Measurements from ENCODE around the gene CNTROB. TPM values are rescaled to one million over a fixed set of nuclear protein-coding genes. Genes with fewer than 3 reads are reported as not detected.

Gene CNTROB
- total RNA-seq, 4 donors from 2014 or later, result 22.7 to 62.1 (median 31.6) TPM

DNA sequence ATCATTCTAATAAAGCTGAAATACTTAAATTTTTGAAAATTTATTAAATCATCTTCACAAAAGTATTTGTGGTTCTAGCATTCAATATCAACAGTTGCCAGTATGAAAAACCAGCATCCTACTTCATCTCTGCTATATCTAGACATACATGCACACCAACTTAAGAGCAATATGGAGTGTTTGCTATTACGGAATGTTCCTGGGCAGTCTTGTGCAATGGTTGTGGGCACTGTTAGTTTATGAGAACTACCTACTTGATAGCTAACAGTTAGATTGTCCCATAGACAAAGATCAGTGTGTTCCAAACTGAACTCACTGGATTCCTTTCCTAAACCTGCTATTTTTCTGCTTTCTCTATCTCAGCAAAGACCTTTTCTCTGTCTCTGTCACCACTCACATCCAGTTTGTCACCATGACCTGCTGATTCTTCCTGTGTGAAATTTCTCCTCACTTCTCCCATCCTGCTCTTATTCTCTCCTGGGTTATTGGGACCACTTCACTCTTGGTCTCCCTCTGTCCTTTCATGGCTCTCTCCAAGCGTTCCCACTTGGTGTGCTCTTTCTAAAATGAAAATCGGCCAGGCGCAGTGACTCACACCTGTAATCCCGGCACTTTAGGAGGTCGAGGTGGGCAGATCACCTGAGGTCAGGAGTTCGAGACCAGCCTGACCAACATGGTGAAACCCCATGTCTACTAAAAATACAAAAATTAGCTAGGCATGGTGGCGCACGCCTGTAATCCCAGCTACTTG, 27.7 kb downstream of the CNTROB start:
- DNase-seq, result no peak
- no peak overlapping the region for H3K27ac ChIP-seq
- H3K4me1 ChIP-seq, result no peaks in the 10 kb centered on the region
- H3K27me3 ChIP-seq, result peaks cover 10% of the 10 kb centered on the region
- intact Hi-C loops (cut with DNase I; ENCODE audit: low total_unique reads), result no loop called here
- WGBS, 2 donors (ENCODE audit: low coverage in 1 of 2), result 88 to 90% methylated on average over 3 to 9 of the region's 9 CpGs
- no peaks in the 10 kb centered on the region for H3K36me3 ChIP-seq
- no peak overlapping the region for H3K4me3 ChIP-seq
- no peak for TF ChIP-seq EP300 (IDR thresholded peaks at IDR 0.05; ENCODE audit: low read depth)
- TF ChIP-seq, protein P1, sequence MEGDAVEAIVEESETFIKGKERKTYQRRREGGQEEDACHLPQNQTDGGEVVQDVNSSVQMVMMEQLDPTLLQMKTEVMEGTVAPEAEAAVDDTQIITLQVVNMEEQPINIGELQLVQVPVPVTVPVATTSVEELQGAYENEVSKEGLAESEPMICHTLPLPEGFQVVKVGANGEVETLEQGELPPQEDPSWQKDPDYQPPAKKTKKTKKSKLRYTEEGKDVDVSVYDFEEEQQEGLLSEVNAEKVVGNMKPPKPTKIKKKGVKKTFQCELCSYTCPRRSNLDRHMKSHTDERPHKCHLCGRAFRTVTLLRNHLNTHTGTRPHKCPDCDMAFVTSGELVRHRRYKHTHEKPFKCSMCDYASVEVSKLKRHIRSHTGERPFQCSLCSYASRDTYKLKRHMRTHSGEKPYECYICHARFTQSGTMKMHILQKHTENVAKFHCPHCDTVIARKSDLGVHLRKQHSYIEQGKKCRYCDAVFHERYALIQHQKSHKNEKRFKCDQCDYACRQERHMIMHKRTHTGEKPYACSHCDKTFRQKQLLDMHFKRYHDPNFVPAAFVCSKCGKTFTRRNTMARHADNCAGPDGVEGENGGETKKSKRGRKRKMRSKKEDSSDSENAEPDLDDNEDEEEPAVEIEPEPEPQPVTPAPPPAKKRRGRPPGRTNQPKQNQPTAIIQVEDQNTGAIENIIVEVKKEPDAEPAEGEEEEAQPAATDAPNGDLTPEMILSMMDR (IDR thresholded peaks at IDR 0.05), result no peak
- TF ChIP-seq POLR2AphosphoS5 (IDR thresholded peaks at IDR 0.05), result no peak
- no peak for TF ChIP-seq POLR2A (IDR thresholded peaks at IDR 0.05)
- in situ Hi-C loops (cut with MboI; ENCODE audit: low pct_ligation_motif_present in 1 of 4, low pct_unique_long_range_greater_than_20kb in 1 of 4, low sequenced_read_pairs in 3 of 4), result no loop called here
- no peaks in the 10 kb centered on the region for H3K9me3 ChIP-seq

DNA sequence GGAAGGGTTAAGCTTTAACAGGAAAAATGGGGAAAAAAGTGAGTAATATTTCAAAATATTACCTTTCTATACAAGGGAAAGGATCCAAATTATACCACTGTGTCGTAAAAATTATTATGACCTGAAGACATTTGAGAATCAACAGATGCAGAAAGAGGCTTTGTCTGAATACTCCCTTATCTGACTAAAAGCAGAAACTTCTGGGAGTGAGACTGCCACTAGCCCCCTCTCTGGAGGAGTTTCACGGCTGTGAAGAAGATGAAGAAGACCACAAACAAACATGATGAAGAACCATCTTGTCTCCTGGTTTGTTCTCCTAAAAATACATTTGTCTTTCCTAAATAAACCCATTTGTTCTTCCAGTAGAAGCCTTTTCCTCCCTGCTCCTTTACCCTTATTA, 29.4 kb downstream of the CNTROB start:
- Histone ChIP-seq H3K9me3 (no peaks in the 10 kb centered on the region), H3K27ac (no peak overlapping the region), H3K36me3 (no peaks in the 10 kb centered on the region), H3K4me3 (no peak overlapping the region), H3K27me3 (peaks cover 10% of the 10 kb centered on the region), H3K4me1 (no peaks in the 10 kb centered on the region)
- no peak for TF ChIP-seq POLR2A (IDR thresholded peaks at IDR 0.05)
- TF ChIP-seq EP300 (IDR thresholded peaks at IDR 0.05; ENCODE audit: low read depth), result no peak
- TF ChIP-seq POLR2AphosphoS5 (IDR thresholded peaks at IDR 0.05), result no peak
- TF ChIP-seq, protein P1 (IDR thresholded peaks at IDR 0.05), result no peak
- in situ Hi-C loops (cut with MboI; ENCODE audit: low pct_ligation_motif_present in 1 of 4, low pct_unique_long_range_greater_than_20kb in 1 of 4, low sequenced_read_pairs in 3 of 4), result no loop called here
- no peak for DNase-seq
- WGBS, 2 donors (ENCODE audit: low coverage in 1 of 2), result 26 to 41% methylated on average over 2 of the region's 2 CpGs
- intact Hi-C loops (cut with DNase I; ENCODE audit: low total_unique reads), result no loop called here

DNA sequence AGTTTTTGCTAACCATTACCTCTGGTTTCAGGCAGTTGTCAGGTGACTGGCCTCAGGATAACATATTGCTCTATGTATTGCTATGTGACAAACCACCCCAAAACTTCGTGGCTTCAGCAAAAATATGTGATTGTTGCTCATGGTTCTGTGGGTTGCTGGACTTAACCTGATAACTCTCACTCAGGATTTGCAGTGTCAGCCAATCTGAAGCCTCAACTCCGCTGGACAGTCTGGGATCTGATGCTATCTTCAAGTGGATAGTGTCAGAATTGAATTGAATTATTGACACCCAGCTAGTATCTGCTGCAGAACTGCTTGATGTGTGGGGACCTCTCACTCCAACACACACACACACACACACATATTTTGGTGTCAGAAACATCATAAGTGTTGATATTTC, 35.7 kb downstream of the CNTROB start:
- no peak for DNase-seq

DNA sequence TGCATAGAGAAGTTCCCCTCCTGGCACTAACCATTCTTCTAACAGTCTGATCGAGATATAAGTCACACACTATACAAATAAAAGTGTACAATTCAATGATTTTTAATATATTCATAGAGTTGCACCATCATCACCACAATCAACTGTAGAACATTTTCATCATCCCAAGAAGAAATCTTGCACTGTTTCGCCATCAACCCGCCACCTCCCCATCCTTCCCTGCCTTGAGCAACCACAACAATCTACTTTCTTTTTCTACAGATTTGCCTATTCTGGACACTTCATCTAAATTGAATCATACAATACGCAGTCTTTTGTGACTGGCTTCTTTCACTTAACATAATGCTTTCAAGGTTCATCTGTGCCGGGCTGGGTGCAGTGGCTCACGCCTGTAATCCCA, 37.4 kb downstream of the CNTROB start:
- Histone ChIP-seq H3K27me3 (no peaks in the 10 kb centered on the region), H3K9me3 (peaks cover 7 to 8% of the 10 kb centered on the region in 2 donors), H3K4me1 (no peaks in the 10 kb centered on the region), H3K4me3 (no peak overlapping the region), H3K27ac (no peak overlapping the region), H3K36me3 (no peaks in the 10 kb centered on the region)
- in situ Hi-C loops (cut with MboI; ENCODE audit: low pct_ligation_motif_present in 1 of 4, low pct_unique_long_range_greater_than_20kb in 1 of 4, low sequenced_read_pairs in 3 of 4), result no loop called here
- intact Hi-C loops (cut with DNase I; ENCODE audit: low total_unique reads), result no loop called here
- TF ChIP-seq POLR2AphosphoS5 (IDR thresholded peaks at IDR 0.05) (no peak), POLR2A (IDR thresholded peaks at IDR 0.05) (no peak), EP300 (IDR thresholded peaks at IDR 0.05; ENCODE audit: low read depth) (no peak)
- TF ChIP-seq, protein P1 (IDR thresholded peaks at IDR 0.05), result no peak
- DNase-seq, result no peak
- 83 to 85% methylated on average over 3 to 6 of the region's 6 CpGs for WGBS, 2 donors (ENCODE audit: low coverage in 1 of 2)

More for the DNA sequence above, 35.7 kb downstream of the CNTROB start:
- whole genome bisulfite sequencing, 2 donors (ENCODE audit: low coverage in 1 of 2), result 65 to 100% methylated on average over 1 to 2 of the region's 2 CpGs
- Histone ChIP-seq H3K27me3 (no peaks in the 10 kb centered on the region), H3K9me3 (no peaks in the 10 kb centered on the region), H3K27ac (no peak overlapping the region), H3K36me3 (no peaks in the 10 kb centered on the region), H3K4me1 (no peaks in the 10 kb centered on the region), H3K4me3 (no peak overlapping the region)
- TF ChIP-seq, protein P1 (IDR thresholded peaks at IDR 0.05), result no peak
- TF ChIP-seq POLR2A (IDR thresholded peaks at IDR 0.05) (no peak), POLR2AphosphoS5 (IDR thresholded peaks at IDR 0.05) (no peak), EP300 (IDR thresholded peaks at IDR 0.05; ENCODE audit: low read depth) (no peak)
- intact Hi-C loops (cut with DNase I; ENCODE audit: low total_unique reads), result no loop called here
- in situ Hi-C loops (cut with MboI; ENCODE audit: low pct_ligation_motif_present in 1 of 4, low pct_unique_long_range_greater_than_20kb in 1 of 4, low sequenced_read_pairs in 3 of 4), result no loop called here

Data from transverse colon (tissue), 4 donors.